Calu3 (cell line): ENCODE data around the gene COX6B2. TPM values are rescaled to one million over a fixed set of nuclear protein-coding genes. Genes with fewer than 3 reads are reported as not detected.

Experiments used
- BruUV-seq: library from RNA; stranded (reverse); fragments of 400-500 nt; replicated peaks from 2 replicates; lab custom pipeline; 2021; lab: Mats Ljungman, UMichigan
- CTCF ChIA-PET: fragments of 300-600 bp; sonication (Branson Sonifier 250); formaldehyde crosslinking; loops from one replicate; lab custom pipeline; 2022; ENCODE audit warnings: antibody characterized with exemption; lab: Charles Lee
- DNase-seq: peaks from one replicate; pipeline ENCODE4 v3.0.0; 2022
- H3K27ac Mint-ChIP-seq: one replicate; pipeline ENCODE4 v1.8.0; 2022; ENCODE audit warnings: mixed read lengths; ENCODE audit not compliant: unreplicated experiment
- H3K27me3 Mint-ChIP-seq: one replicate; pipeline ENCODE4 v1.8.0; 2022; ENCODE audit warnings: mixed read lengths; ENCODE audit not compliant: unreplicated experiment
- H3K36me3 Mint-ChIP-seq: one replicate; pipeline ENCODE4 v1.8.0; 2022; ENCODE audit warnings: mild to moderate bottlenecking, moderate library complexity, mixed read lengths; ENCODE audit not compliant: insufficient read depth, unreplicated experiment
- H3K4me1 Mint-ChIP-seq: one replicate; pipeline ENCODE4 v1.8.0; 2022; ENCODE audit warnings: mild to moderate bottlenecking, low read depth, mixed read lengths; ENCODE audit not compliant: unreplicated experiment
- H3K4me3 Mint-ChIP-seq: one replicate; pipeline ENCODE4 v1.8.0; 2022; ENCODE audit warnings: mild to moderate bottlenecking, low read depth, moderate library complexity, mixed read lengths; ENCODE audit not compliant: unreplicated experiment
- H3K9me3 Mint-ChIP-seq: one replicate; pipeline ENCODE4 v1.8.0; 2022; ENCODE audit warnings: low read depth, mixed read lengths; ENCODE audit not compliant: unreplicated experiment
- CTCF ChIP-seq: fragments of 200-600 bp; IDR thresholded peaks from one replicate; pipeline ENCODE4 v1.8.0; 2022; ENCODE audit warnings: antibody characterized with exemption; ENCODE audit not compliant: unreplicated experiment
- intact Hi-C: fragments of 100-400 bp; cut with micrococcal nuclease; formaldehyde crosslinking; loops from one replicate; pipeline ENCODE4 v1.10.0; 2022; ENCODE audit not compliant: unreplicated experiment
- total RNA-seq: library from RNA; stranded (reverse); gene quantifications from 2 replicates; pipeline ENCODE4 v1.2.3, GENCODE V29; 2022

COX6B2 gene
- total RNA-seq, 1 experiment from 2014 or later = 3.4 TPM

GRCh38 chr19:55358943-55359908 lies 4.7 kb upstream of the COX6B2 start:
- Mint-ChIP-seq H3K27ac (no peak overlapping the region), H3K4me1 (no peaks in the 10 kb centered on the region), H3K9me3 (no peaks in the 10 kb centered on the region), H3K27me3 (peaks cover 63% of the 10 kb centered on the region), H3K4me3 (no peak overlapping the region), H3K36me3 (peaks cover 6% of the 10 kb centered on the region)
- BruUV-seq = no TSS peak
- TF ChIP-seq CTCF = no peak
- intact Hi-C loops = no loop called here
- no peak for DNase-seq
- CTCF ChIA-PET = interaction anchor here (0.6 to 0.7 kb wide), 2 partner anchors 57 to 342 kb away, joined by 3 to 5 read pairs; no protein-coding TSS in a partner anchor

DNA sequence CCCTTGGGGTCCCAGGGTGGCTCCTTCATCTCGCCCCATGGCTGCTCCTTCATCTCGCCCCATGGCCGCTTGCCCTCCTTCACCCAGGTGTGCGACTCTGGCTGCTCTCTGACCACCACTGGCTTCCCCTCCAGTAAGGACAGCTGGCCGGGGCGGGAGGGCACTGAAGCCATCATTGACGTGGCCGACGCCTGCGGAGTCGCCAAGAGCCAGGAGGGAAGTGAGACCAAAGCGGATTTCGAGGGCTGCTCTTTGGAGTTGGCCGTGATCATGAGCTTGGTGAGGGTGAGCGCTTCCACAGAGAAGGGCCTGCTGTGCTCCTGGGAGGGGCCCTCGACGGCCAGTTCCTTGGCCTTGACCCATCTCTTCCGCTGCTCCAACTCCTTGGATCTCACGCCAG lies 4.0 kb upstream of the COX6B2 start:
- CTCF ChIA-PET = interaction anchor here (0.7 kb wide), 1 partner anchor 57 kb away, joined by 5 read pairs; no protein-coding TSS in a partner anchor
- H3K27me3 Mint-ChIP-seq = peaks cover 63% of the 10 kb centered on the region
- intact Hi-C loops = no loop called here
- no TSS peak for BruUV-seq
- no peak for TF ChIP-seq CTCF
- no peaks in the 10 kb centered on the region for H3K9me3 Mint-ChIP-seq
- DNase-seq = no peak
- H3K27ac Mint-ChIP-seq = no peak overlapping the region
- no peak overlapping the region for H3K4me3 Mint-ChIP-seq
- H3K36me3 Mint-ChIP-seq = peaks cover 13% of the 10 kb centered on the region
- H3K4me1 Mint-ChIP-seq = no peaks in the 10 kb centered on the region

GRCh38 chr19:55355213-55355821 lies 798 bp upstream of the COX6B2 start:
- no peak overlapping the region for H3K4me3 Mint-ChIP-seq
- no peak for TF ChIP-seq CTCF
- peaks cover 31% of the 10 kb centered on the region for H3K4me1 Mint-ChIP-seq
- DNase-seq = no peak
- no peaks in the 10 kb centered on the region for H3K9me3 Mint-ChIP-seq
- BruUV-seq = no TSS peak
- H3K27ac Mint-ChIP-seq = no peak overlapping the region
- intact Hi-C loops = no loop called here
- CTCF ChIA-PET = interaction anchor here (0.7 to 1.1 kb wide), 3 partner anchors 16 to 282 kb away, joined by 3 to 4 read pairs (median 3); partner anchors contain the start of gene KMT5C
- H3K27me3 Mint-ChIP-seq = peaks cover 87% of the 10 kb centered on the region
- peaks cover 21% of the 10 kb centered on the region for H3K36me3 Mint-ChIP-seq

DNA sequence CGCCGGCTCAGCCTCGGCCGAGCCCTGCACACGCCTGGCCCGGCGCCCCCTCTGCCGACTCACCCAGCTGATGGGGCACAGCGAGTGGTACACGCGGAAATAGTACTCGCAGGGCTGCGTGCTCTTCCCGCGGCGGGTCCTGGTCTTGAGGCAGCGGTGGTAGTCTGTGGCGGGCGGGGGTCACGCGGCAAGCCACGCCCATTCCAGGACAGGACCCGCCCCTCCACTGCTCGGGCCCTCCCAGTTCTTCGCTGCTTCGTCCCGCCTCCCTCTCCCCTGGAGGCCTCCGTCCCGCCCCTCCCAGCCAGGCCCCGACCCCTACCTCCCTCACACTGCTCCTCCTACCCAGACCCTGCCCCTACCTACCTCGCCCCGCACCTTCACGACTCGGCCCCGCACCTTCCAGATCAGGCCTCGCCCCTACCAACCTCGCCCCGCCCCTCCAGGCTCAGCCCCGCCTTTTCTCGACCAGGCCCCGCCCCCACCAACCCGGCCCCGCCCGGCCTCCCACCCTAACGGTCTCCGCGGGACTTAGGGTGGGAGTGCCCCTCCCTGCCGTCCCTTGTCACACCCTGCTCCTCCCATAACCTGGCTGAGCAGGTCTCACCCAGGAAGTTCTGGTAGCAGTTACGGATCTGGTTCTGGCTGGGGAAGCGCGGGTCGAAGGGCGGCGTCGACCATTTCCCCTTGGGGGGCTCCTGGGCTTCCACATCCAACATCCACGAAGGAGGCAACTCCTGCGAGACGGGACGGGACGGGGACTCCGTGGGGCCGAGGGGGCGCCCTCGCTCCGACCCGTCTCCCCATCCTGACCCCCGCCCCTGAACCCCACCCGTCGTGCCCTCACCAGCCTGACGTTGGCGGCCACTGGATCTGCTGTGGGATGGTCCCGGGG lies 469 bp downstream of the COX6B2 start:
- no peaks in the 10 kb centered on the region for H3K9me3 Mint-ChIP-seq
- CTCF ChIA-PET = interaction anchor here (0.8 to 3.1 kb wide), 2 partner anchors 15 to 283 kb away, joined by 4 to 13 read pairs; partner anchors contain the start of gene KMT5C
- H3K4me3 Mint-ChIP-seq = peak overlapping the region; percentile 79
- DNase-seq = peak; percentile 84
- no peak for TF ChIP-seq CTCF
- no peak overlapping the region for H3K27ac Mint-ChIP-seq
- peaks cover 22% of the 10 kb centered on the region for H3K36me3 Mint-ChIP-seq
- H3K27me3 Mint-ChIP-seq = peaks cover 82% of the 10 kb centered on the region
- intact Hi-C loops = no loop called here
- H3K4me1 Mint-ChIP-seq = peaks cover 33% of the 10 kb centered on the region
- no TSS peak for BruUV-seq
